NCI-H2196 treated with DMSO at 0.1 percent for 48 hours (cell line): Measurements from ENCODE around the gene USP37.
A peak's percentile ranks its signal among the peaks of the same experiment; 100 is the strongest.

Experiments used
- DNase-seq: peaks from one replicate; lab custom pipeline; 2025; ENCODE audit not compliant: unreplicated experiment; lab: John Stamatoyannopoulos, UW

The USP37 gene

GRCh38 chr2:218479595-218479994 is 88.6 kb downstream of the USP37 start:
- no peak for DNase-seq

DNA sequence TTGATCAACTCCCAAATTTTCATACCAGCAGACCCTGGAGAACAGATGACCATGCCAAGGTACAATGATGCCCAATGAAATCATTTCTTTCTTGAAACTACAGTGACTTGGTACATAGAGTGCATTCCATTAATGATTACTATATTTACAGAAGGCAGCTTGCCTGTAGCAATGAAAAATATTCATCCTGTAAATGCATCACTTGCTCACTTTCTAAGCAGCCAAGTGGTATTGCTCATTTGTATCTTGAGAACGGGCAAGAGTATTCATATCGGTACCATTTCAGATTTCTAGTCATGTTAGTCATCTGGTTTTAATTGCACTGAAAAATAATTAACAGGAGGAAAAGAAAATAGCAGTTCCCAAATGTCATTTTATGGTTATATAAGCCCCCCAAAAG is 89.6 kb downstream of the USP37 start:
- no peak for DNase-seq

- no peak for DNase-seq
Measured at GRCh38 chr2:218477247-218477646, 90.9 kb downstream of the USP37 start.

DNA sequence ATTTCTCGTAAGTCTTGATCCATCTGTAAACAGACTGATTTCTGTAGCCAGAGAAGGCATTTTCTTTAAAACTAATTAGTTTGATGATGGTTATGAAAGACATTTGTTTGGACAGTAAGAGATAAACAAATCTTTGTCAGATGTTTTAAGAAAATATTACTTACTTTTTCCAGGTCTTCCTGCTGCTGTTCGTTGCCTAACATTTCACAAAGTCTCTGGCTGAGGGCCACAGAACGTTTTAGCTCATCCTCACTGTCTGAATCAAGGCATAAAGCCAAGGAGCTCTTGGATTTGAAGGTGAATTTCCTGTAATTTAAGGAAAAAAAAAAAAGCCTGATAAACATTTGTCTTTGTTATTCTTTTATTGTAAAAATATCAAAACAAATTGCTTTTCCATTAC is 91.5 kb downstream of the USP37 start:
- DNase-seq: no peak

DNA sequence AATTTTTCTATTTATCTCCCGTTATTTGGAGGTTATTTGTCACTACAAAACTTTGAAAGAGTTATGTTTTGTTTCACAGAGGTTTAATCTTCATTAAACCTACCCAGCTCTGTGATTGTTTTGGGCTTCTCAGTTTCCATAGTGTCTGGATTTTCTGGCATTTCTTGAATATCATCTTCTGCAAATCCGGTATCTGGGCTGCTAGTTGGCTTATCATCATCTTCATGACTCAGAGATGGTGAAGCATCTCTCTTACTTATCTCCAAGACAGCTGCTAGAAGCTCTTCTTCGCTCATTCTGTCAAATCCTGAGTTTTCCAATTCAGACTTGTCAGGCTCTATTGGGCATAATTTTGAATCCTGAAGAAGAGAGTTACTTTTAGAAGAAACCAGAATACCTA is 93.6 kb downstream of the USP37 start:
- DNase-seq: no peak

GRCh38 chr2:218472988-218473387 is 95.2 kb downstream of the USP37 start:
- DNase-seq: no peak

GRCh38 chr2:218471982-218472381 is 96.2 kb downstream of the USP37 start:
- no peak for DNase-seq

- DNase-seq: no peak
Measured at GRCh38 chr2:218471036-218471435, 97.1 kb downstream of the USP37 start.

- no peak for DNase-seq
Measured at GRCh38 chr2:218470448-218470847, 97.7 kb downstream of the USP37 start.

DNA sequence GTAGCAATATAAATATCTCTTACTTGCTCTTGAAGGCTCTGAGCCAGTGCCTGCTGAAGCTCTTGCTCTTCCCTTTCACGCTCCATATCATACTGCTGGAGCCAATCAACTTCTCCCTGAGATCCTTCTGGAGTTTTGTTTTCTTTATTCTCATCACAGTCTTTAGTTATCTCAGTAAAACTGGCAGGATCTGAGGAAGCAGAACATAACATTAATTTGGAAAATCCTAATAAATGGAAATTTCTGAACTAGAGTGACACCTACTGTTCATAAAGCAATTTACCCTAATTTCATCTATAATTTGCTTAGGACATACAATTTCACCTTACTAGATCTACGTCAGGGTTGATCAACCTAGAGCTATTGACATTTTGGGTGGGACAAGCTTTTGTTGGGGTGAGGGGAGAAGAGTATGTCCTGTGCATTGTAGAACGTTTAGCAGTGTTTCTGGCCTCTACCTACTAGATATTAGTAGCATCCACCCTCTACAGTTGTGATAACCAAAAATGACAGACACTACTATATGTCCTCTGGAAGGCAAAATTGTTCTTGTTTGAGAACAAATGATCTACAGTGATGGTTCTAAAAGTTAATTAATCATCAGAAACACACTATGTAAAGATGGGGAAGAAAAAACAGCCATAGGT is 102.0 kb downstream of the USP37 start:
- no peak for DNase-seq

- DNase-seq: no peak
Measured at GRCh38 chr2:218458598-218458997, 109.6 kb downstream of the USP37 start.

GRCh38 chr2:218456849-218457248 is 111.3 kb downstream of the USP37 start:
- DNase-seq: no peak

DNA sequence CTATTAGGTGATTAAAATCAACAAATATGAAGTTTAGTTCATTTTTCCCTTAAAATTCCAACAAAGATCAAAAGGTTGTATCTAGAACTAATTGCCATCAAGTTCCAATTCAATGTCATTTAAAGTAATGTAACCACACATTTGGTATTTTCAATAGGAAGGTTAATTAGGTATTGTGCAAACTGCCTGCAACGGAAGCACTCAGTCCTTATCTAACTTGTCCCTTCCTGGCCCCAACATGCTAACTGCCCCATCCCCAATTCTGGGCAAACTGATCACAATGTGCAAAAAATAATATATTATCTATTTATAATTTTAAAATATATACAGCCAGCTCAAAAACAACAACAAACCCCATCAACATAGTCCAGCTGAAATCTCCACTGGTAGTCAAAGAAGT is 116.1 kb downstream of the USP37 start:
- no peak for DNase-seq

GRCh38 chr2:218448934-218449333 is 119.2 kb downstream of the USP37 start:
- DNase-seq: peak; percentile 29

DNA sequence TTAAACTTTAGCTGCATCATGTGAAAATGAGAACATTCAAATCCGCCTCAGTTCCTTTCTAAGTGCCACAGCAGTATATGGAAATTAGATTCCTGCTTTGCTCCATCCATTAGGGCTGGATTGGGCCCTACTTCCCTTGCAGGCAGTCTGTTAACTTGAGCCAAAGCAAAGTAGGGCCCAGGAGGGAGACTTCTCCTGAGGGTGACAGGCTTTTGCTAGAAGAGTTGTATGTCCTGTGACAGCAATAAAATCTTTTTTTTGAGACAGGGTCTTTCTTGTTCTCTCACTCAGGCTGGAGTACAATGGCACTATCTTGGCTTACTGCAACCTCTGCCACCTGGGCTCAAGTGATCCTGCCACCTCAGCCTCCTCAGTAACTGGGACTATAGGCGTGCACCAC is 121.1 kb downstream of the USP37 start:
- no peak for DNase-seq

DNA sequence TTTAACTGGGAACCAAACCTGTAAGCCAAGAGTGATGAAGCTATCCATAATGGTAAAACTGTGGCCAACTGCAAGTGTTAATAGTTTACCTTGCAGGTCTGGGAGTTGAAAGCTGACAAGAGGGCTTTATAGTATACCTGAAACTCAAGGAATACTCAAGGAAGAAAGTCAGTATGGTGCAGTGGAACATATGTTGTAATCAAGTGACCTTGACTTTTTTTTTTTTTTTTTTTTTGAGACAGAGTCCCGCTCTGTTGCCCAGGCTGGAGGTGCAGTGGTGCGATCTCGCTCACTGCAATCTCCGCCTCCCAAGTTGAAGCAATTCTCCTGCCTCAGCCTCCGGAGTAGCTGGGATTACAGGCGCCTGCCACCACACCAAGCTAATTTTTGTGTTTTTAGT is 121.6 kb downstream of the USP37 start:
- DNase-seq: no peak

GRCh38 chr2:218445602-218446001 is 122.5 kb downstream of the USP37 start:
- DNase-seq: no peak

GRCh38 chr2:218444692-218445357 is 123.3 kb downstream of the USP37 start:
- no peak for DNase-seq

DNA sequence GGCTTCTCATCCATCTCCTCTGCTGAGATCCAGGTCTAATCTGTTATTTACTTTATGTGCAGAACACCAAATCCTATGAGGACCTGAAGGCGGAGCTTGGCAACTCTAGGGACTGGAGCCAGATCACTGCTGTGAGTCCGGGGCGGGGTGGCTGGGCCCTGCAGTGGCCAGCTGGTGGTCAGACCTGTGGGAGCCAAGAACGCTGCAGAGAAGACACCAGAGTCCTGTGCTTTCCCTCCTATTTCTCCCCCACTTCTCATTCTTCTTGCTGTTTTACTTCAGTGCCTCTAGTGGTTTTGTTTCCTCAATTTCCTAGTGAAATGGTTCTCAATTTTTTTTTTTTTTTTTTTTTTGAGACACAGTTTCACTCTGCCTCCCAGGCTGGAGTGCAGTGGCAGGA is 129.6 kb downstream of the USP37 start:
- no peak for DNase-seq

GRCh38 chr2:218437969-218438368 is 130.2 kb downstream of the USP37 start:
- no peak for DNase-seq

DNA sequence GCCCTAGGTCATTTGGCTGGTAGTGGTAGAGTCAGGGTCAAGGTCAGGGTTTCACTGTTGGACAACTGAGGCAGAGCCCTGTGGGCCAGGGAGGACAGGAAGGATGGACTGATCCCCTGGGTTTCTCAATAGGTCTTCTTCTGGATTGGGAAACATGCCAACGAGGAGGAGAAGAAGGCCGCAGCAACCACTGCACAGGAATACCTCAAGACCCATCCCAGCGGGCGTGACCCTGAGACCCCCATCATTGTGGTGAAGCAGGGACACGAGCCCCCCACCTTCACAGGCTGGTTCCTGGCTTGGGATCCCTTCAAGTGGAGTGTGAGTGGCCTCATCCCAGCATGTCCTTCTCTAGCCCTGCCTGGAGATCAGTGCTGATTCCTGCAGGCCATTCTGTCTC is 131.2 kb downstream of the USP37 start:
- DNase-seq: no peak

- no peak for DNase-seq
Measured at GRCh38 chr2:218435003-218435982, 132.9 kb downstream of the USP37 start.
